ENCODE results near the gene RASGRP2. TPM values are rescaled to one million over a fixed set of nuclear protein-coding genes. Genes with fewer than 3 reads are reported as not detected.

RASGRP2 gene
- total and polyA plus RNA-seq, 2 of the 8 experiments (the other 6 are each of a cell fraction or from before 2014, with no cell fraction given), result 40.6 to 45.7 TPM

GRCh38 chr11:64767344-64768299, 23.7 kb upstream of the RASGRP2 start (continued):
- TF ChIP-seq CTCF (IDR thresholded peaks at IDR 0.05; ENCODE audit: control extremely low read depth in 1 of 3, insufficient read depth in 1 of 3, low read depth in 1 of 3, low read length in 3 of 3) (peak in 2 of 3 experiments; percentile 75 to 89; a peak in 3 of 4 replicates), MAFK (IDR thresholded peaks at IDR 0.05; ENCODE audit: low read depth, low read length) (no peak), MAX (IDR thresholded peaks at IDR 0.05) (peak; percentile 27; the same call in 1 of the 2 replicates), E2F6 (IDR thresholded peaks at IDR 0.05) (peak; percentile 31; the same call in 1 of the 2 replicates)
